ENCODE data around the gene OR1E1.
"Not testable (repeated sequence)": the region's sequence is repeated elsewhere in the genome, so short reads cannot be mapped to it uniquely, and the experiment has no call there.

OR1E1 gene

GRCh38 chr17:3398310-3398709 is at the start of gene OR1E1:
Gene OR1E1 (minus strand): TSS chr17:3398410. CDS start chr17:3398410, 0 bp downstream.
- no peak for DNase-seq (ENCODE audit: low read depth)

- DNase-seq (ENCODE audit: low read depth), result no peak
These were observed 49.4 kb upstream of the OR1E1 start for GRCh38 chr17:3447625-3448024.

GRCh38 chr17:3440451-3440850 is 42.2 kb upstream of the OR1E1 start:
- DNase-seq (ENCODE audit: low read depth), result no peak

- DNase-seq (ENCODE audit: low read depth), result no peak
These were observed 40.2 kb upstream of the OR1E1 start for GRCh38 chr17:3438368-3438767.

GRCh38 chr17:3433741-3434140 is 35.5 kb upstream of the OR1E1 start, which contains the start of gene OR1E2:
Gene OR1E2 (minus strand): TSS chr17:3433841. CDS start chr17:3433841, 0 bp downstream.
- no peak for DNase-seq (ENCODE audit: low read depth)

- DNase-seq (ENCODE audit: low read depth), result not testable (repeated sequence)
These were observed 35.0 kb upstream of the OR1E1 start for GRCh38 chr17:3433215-3433614.

- DNase-seq (ENCODE audit: low read depth), result no peak
These were observed 20.0 kb upstream of the OR1E1 start for GRCh38 chr17:3418222-3418621.

GRCh38 chr17:3415610-3416009 is 17.4 kb upstream of the OR1E1 start:
- no peak for DNase-seq (ENCODE audit: low read depth)

- not testable (repeated sequence) for DNase-seq (ENCODE audit: low read depth)
These were observed 14.0 kb upstream of the OR1E1 start for GRCh38 chr17:3412216-3412615.

GRCh38 chr17:3411070-3411469 is 12.9 kb upstream of the OR1E1 start, which contains the start of gene OR3A3:
Gene OR3A3 (plus strand): TSS chr17:3411370.
- no peak for DNase-seq (ENCODE audit: low read depth)

- DNase-seq (ENCODE audit: low read depth), result not testable (repeated sequence)
These were observed 5.6 kb upstream of the OR1E1 start for GRCh38 chr17:3403856-3404255.

- DNase-seq (ENCODE audit: low read depth), result no peak
These were observed 3.6 kb upstream of the OR1E1 start for GRCh38 chr17:3401786-3402185.

GRCh38 chr17:3400055-3400454 is 1.8 kb upstream of the OR1E1 start:
- DNase-seq (ENCODE audit: low read depth), result no peak

- not testable (repeated sequence) for DNase-seq (ENCODE audit: low read depth)
These were observed 409 bp downstream of the OR1E1 start for GRCh38 chr17:3397801-3398200.

GRCh38 chr17:3389791-3390190 is 8.4 kb downstream of the OR1E1 start:
- DNase-seq (ENCODE audit: low read depth), result no peak

- no peak for DNase-seq (ENCODE audit: low read depth)
These were observed 12.1 kb downstream of the OR1E1 start, which contains the start of gene OR3A2 for GRCh38 chr17:3385869-3386816. Gene OR3A2 (minus strand): TSS chr17:3386308.

GRCh38 chr17:3381957-3382356 is 16.3 kb downstream of the OR1E1 start:
- DNase-seq (ENCODE audit: low read depth), result no peak

GRCh38 chr17:3378321-3378720 is 19.9 kb downstream of the OR1E1 start:
- no peak for DNase-seq (ENCODE audit: low read depth)

GRCh38 chr17:3371167-3371566 is 27.0 kb downstream of the OR1E1 start:
- DNase-seq (ENCODE audit: low read depth), result not testable (repeated sequence)

All from activated T-helper 1 cell treated with Interleukin-2 at 50 U/mL for 16 hours (primary cell).